Cardiac fibroblast (primary cell): ENCODE data around the gene ING5.

Experiments used
- DNase-seq, 2 donors: peaks; one replicate each; pipeline versions ENCODE4 v3.0.0 to v3.0.0-alpha.2; 2010; ENCODE audit warnings: low read depth in 2 of 2
- H3K4me3 ChIP-seq, 2 donors: replicated peaks in 1 of 2; 1 replicate in 1 of 2; 2 replicates in 1 of 2; pipeline ENCODE4 v1.5.1; 2011; ENCODE audit warnings: low read depth in 2 of 2, low read length in 2 of 2, mild to moderate bottlenecking in 2 of 2, moderate library complexity in 1 of 2
- CTCF ChIP-seq: IDR thresholded peaks from one replicate; pipeline ENCODE4 v1.5.1; 2011; ENCODE audit warnings: low read depth, mild to moderate bottlenecking, low read length, inconsistent platforms

The ING5 gene

GRCh38 chr2:241701399-241702154, at the start of gene ING5:
Gene ING5 (plus strand): TSS chr2:241702039. CDS start chr2:241702066, 27 bp downstream.
- peak; percentile 90 to 96 for DNase-seq
- TF ChIP-seq CTCF: no peak
- peak within 1 kb of the TSS; percentile 79 to 89 for H3K4me3 ChIP-seq

- TF ChIP-seq CTCF: no peak
- no peak overlapping the region for H3K4me3 ChIP-seq
- no peak for DNase-seq
These were observed 49.7 kb upstream of the ING5 start for GRCh38 chr2:241652142-241652541.

- no peak for DNase-seq
- H3K4me3 ChIP-seq: no peak overlapping the region
- no peak for TF ChIP-seq CTCF
These were observed 49.1 kb upstream of the ING5 start for GRCh38 chr2:241652722-241653121.

- TF ChIP-seq CTCF: no peak
- DNase-seq: no peak
- no peak overlapping the region for H3K4me3 ChIP-seq
These were observed 48.6 kb upstream of the ING5 start for GRCh38 chr2:241653210-241653750.

- no peak for TF ChIP-seq CTCF
- no peak overlapping the region for H3K4me3 ChIP-seq
- no peak for DNase-seq
These were observed 47.3 kb upstream of the ING5 start for GRCh38 chr2:241654551-241654950.

DNA sequence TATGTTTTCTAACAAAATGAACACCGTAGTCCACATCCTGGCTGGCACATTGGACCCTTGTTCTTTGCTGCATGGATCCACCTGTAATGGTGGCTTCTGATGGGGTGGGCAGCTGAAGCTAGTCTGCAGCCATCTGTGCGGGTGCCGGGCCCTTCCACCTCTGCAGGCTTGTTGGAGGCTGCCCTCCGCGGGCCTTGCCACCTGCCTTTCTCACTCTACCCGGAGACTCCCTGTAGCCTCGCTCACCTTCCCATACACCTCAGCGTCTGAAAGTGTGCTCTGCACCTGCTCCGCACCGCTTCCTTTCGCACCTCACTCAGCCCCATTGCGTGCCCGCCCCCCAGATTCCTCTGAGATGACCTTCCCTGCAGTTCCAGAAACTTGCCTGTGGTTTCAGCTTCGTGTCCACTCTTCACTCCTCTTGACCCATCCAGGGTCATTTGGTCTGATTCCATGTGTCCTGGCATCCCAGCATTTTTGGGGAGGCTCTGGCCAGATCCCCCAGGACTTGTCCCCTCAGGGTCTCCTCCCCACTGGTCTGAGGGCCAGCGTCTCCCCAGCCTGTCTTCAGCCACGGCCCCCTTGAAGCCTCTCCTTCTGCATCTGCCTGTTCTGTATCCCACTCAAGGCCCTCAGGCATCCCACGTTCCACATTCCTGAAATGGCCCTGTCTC, 46.2 kb upstream of the ING5 start:
- no peak for DNase-seq
- TF ChIP-seq CTCF: no peak
- no peak overlapping the region for H3K4me3 ChIP-seq
